Activated CD4-positive, alpha-beta memory T cell treated with anti-CD3 and anti-CD28 coated beads, Interleukin-2, amount 10 ng/mL, durations not matched to agents 7 days and 5 days (primary cell): ENCODE measurements around the gene GLI2. TPM values are rescaled to one million over a fixed set of nuclear protein-coding genes. Genes with fewer than 3 reads are reported as not detected.

Source experiments
- CTCF ChIA-PET: fragments of 350-600 bp; sonication (Branson Sonifier 250); formaldehyde crosslinking; loops from one replicate; lab custom pipeline; 2021; ENCODE audit warnings: antibody characterized with exemption, inconsistent platforms; lab: Charles Lee
- POLR2A ChIA-PET: fragments of 350-600 bp; sonication (Branson Sonifier 250); formaldehyde crosslinking; loops from one replicate; lab custom pipeline; 2021; ENCODE audit warnings: antibody characterized with exemption; lab: Charles Lee
- DNase-seq: peaks from one replicate; pipeline ENCODE4 v3.0.0-alpha.2; 2020
- H3K27ac Mint-ChIP-seq: one replicate; pipeline ENCODE4 v1.8.0; 2021; ENCODE audit warnings: mild to moderate bottlenecking, mixed read lengths
- H3K27me3 Mint-ChIP-seq: one replicate; pipeline ENCODE4 v1.8.0; 2021; ENCODE audit warnings: mixed read lengths
- H3K36me3 Mint-ChIP-seq: one replicate; pipeline ENCODE4 v1.8.0; 2021; ENCODE audit warnings: low read depth, mixed read lengths
- H3K4me1 Mint-ChIP-seq: one replicate; pipeline ENCODE4 v1.8.0; 2021; ENCODE audit warnings: mixed read lengths
- H3K4me3 Mint-ChIP-seq: one replicate; pipeline ENCODE4 v1.8.0; 2021; ENCODE audit warnings: mild to moderate bottlenecking, mixed read lengths
- H3K9me3 Mint-ChIP-seq: one replicate; pipeline ENCODE4 v1.8.0; 2021; ENCODE audit warnings: mixed read lengths
- total RNA-seq, 2 experiments: library from RNA; stranded (reverse); gene quantifications; one replicate each; pipeline ENCODE4 v1.2.3, GENCODE V29; 2021

Gene GLI2
- total RNA-seq, 2 experiments from 2014 or later, result 0.43 to 0.75 TPM

DNA sequence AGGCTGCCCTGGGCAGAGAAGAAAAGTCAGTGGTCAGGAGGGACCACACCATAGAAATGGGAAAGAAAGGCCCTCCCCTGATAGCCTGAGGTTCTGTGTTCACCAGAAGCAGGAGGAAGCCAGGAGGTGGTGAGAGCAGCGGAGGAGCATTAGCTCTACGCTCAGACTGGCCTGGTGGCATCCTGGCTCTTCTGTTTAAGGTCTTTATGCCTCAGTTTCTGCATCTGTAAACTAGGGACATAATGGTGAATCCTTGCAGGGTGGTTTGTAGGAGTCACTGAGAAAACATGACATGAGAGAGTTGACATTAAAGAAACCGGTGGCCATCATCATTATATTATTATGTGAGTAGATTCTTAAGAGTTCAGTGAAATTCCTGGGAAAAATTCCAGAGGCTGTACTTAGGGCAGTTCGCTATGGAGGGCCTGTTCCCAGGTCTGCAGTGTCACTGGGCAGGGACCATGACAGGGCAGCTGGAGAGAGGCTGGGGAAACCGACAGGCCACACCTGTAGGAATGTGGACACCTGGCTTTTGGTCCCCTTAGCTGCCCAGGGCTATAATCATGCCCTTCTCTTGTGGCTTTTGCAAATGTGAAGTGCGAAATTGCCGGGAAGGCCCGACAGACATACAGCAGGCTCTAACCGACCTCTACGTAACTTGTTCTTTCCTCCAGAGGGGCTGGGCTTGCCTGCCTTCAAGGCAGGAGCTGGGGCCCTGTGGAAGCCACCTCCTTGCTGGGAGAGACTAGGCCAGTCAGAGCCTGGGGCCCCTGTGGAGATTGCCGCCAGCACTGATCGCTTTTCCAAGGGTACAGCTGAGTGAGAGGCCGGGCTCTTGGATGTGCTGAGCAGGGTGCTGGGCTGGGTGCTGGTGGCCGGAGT lies 31.0 kb downstream of the GLI2 start:
- no peak for DNase-seq
- Mint-ChIP-seq H3K27ac (no peak overlapping the region), H3K27me3 (no peaks in the 10 kb centered on the region), H3K36me3 (no peaks in the 10 kb centered on the region), H3K4me3 (no peak overlapping the region), H3K4me1 (no peaks in the 10 kb centered on the region), H3K9me3 (no peaks in the 10 kb centered on the region)
- ChIA-PET CTCF (interaction anchor here (0.5 to 1.1 kb wide), 2 partner anchors 313 to 1465 kb away, joined by 3 read pairs; no protein-coding TSS in a partner anchor), POLR2A (no interaction called here)

- CTCF ChIA-PET, result interaction anchor here (0.5 kb wide), 1 partner anchor 1466 kb away, joined by 3 read pairs; no protein-coding TSS in a partner anchor
Measured at GRCh38 chr2:120767486-120768005, 31.9 kb downstream of the GLI2 start.

GRCh38 chr2:120768112-120769048 lies 32.7 kb downstream of the GLI2 start:
- Mint-ChIP-seq H3K27me3 (no peaks in the 10 kb centered on the region), H3K36me3 (no peaks in the 10 kb centered on the region), H3K9me3 (no peaks in the 10 kb centered on the region), H3K4me3 (no peak overlapping the region), H3K27ac (no peak overlapping the region), H3K4me1 (no peaks in the 10 kb centered on the region)
- ChIA-PET CTCF (interaction anchor here (0.7 kb wide), 1 partner anchor 231 kb away, joined by 3 read pairs; no protein-coding TSS in a partner anchor), POLR2A (no interaction called here)
- DNase-seq, result no peak

More at GRCh38 chr2:120767486-120768005, 31.9 kb downstream of the GLI2 start:
- no peak for DNase-seq
- POLR2A ChIA-PET, result no interaction called here
- no peaks in the 10 kb centered on the region for H3K36me3 Mint-ChIP-seq
- H3K4me1 Mint-ChIP-seq, result no peaks in the 10 kb centered on the region
- H3K27me3 Mint-ChIP-seq, result no peaks in the 10 kb centered on the region
- no peak overlapping the region for H3K4me3 Mint-ChIP-seq
- no peak overlapping the region for H3K27ac Mint-ChIP-seq
- H3K9me3 Mint-ChIP-seq, result no peaks in the 10 kb centered on the region

- CTCF ChIA-PET, result interaction anchor here (0.7 kb wide), 1 partner anchor 230 kb away, joined by 3 read pairs; no protein-coding TSS in a partner anchor
- POLR2A ChIA-PET, result no interaction called here
- H3K4me3 Mint-ChIP-seq, result no peak overlapping the region
- H3K4me1 Mint-ChIP-seq, result no peaks in the 10 kb centered on the region
- DNase-seq, result no peak
- H3K36me3 Mint-ChIP-seq, result no peaks in the 10 kb centered on the region
- no peaks in the 10 kb centered on the region for H3K9me3 Mint-ChIP-seq
- H3K27ac Mint-ChIP-seq, result no peak overlapping the region
- no peaks in the 10 kb centered on the region for H3K27me3 Mint-ChIP-seq
Measured at GRCh38 chr2:120769076-120769786, 33.6 kb downstream of the GLI2 start.

DNA sequence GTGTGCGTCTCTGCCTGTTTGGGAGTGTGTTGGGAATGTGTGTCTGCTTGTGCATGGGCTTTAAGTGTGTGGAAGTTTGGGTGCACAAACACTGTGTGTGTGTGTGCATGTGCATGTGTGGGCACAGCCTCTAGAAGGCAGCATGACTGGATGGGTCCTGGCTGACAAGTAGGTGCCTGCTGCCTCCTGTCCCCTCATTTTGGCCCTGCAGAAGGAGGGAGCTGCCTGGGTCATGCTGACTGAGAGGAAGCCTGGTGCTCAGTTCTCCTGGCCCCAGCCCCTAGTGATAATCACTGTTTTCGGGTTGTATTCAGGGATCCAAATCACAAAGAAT lies 34.1 kb downstream of the GLI2 start:
- Mint-ChIP-seq H3K27me3 (no peaks in the 10 kb centered on the region), H3K9me3 (no peaks in the 10 kb centered on the region), H3K27ac (no peak overlapping the region), H3K4me3 (no peak overlapping the region), H3K4me1 (no peaks in the 10 kb centered on the region), H3K36me3 (no peaks in the 10 kb centered on the region)
- CTCF ChIA-PET, result no interaction called here
- no peak for DNase-seq
- POLR2A ChIA-PET, result no interaction called here

- no peaks in the 10 kb centered on the region for H3K36me3 Mint-ChIP-seq
- no peak overlapping the region for H3K4me3 Mint-ChIP-seq
- no peaks in the 10 kb centered on the region for H3K9me3 Mint-ChIP-seq
- H3K27me3 Mint-ChIP-seq, result no peaks in the 10 kb centered on the region
- ChIA-PET POLR2A (no interaction called here), CTCF (no interaction called here)
- no peak for DNase-seq
- H3K27ac Mint-ChIP-seq, result no peak overlapping the region
- H3K4me1 Mint-ChIP-seq, result no peaks in the 10 kb centered on the region
Measured at GRCh38 chr2:120770176-120770575, 34.5 kb downstream of the GLI2 start.

DNA sequence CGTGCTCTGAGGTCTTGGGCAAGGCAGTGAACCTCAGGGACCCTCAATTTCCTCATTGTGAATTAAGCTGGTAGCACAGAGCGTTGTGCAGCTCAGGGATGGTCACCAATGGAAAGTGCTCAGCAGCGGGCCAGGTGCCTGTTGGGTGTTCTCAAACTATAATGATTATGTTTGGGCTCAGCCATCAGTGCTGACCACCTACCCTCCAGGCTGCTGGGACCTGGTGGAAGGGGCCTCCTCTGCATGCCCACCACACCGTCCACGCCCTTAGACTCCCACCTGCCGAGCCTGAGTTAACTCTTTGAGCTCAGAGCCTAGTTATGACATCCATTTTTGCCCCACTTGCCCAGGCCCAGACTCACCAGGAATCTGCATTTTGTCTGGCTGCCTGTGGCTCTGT lies 35.0 kb downstream of the GLI2 start:
- no peak for DNase-seq
- Mint-ChIP-seq H3K27ac (no peak overlapping the region), H3K36me3 (no peaks in the 10 kb centered on the region), H3K4me3 (no peak overlapping the region), H3K9me3 (no peaks in the 10 kb centered on the region), H3K4me1 (no peaks in the 10 kb centered on the region), H3K27me3 (no peaks in the 10 kb centered on the region)
- CTCF ChIA-PET, result no interaction called here
- POLR2A ChIA-PET, result no interaction called here

GRCh38 chr2:120771111-120771780 lies 35.6 kb downstream of the GLI2 start:
- no peak overlapping the region for H3K4me3 Mint-ChIP-seq
- POLR2A ChIA-PET, result no interaction called here
- H3K4me1 Mint-ChIP-seq, result no peaks in the 10 kb centered on the region
- no peak overlapping the region for H3K27ac Mint-ChIP-seq
- H3K36me3 Mint-ChIP-seq, result no peaks in the 10 kb centered on the region
- no peaks in the 10 kb centered on the region for H3K27me3 Mint-ChIP-seq
- CTCF ChIA-PET, result no interaction called here
- DNase-seq, result no peak
- no peaks in the 10 kb centered on the region for H3K9me3 Mint-ChIP-seq

- H3K27ac Mint-ChIP-seq, result no peak overlapping the region
- POLR2A ChIA-PET, result no interaction called here
- H3K9me3 Mint-ChIP-seq, result no peaks in the 10 kb centered on the region
- CTCF ChIA-PET, result no interaction called here
- no peaks in the 10 kb centered on the region for H3K4me1 Mint-ChIP-seq
- H3K4me3 Mint-ChIP-seq, result no peak overlapping the region
- no peaks in the 10 kb centered on the region for H3K27me3 Mint-ChIP-seq
- DNase-seq, result no peak
- no peaks in the 10 kb centered on the region for H3K36me3 Mint-ChIP-seq
Measured at GRCh38 chr2:120771781-120772208, 36.1 kb downstream of the GLI2 start.

- Mint-ChIP-seq H3K36me3 (no peaks in the 10 kb centered on the region), H3K4me1 (no peaks in the 10 kb centered on the region), H3K4me3 (no peak overlapping the region), H3K27me3 (no peaks in the 10 kb centered on the region), H3K27ac (no peak overlapping the region), H3K9me3 (no peaks in the 10 kb centered on the region)
- ChIA-PET POLR2A (no interaction called here), CTCF (no interaction called here)
- no peak for DNase-seq
Measured at GRCh38 chr2:120772261-120772660, 36.6 kb downstream of the GLI2 start.

DNA sequence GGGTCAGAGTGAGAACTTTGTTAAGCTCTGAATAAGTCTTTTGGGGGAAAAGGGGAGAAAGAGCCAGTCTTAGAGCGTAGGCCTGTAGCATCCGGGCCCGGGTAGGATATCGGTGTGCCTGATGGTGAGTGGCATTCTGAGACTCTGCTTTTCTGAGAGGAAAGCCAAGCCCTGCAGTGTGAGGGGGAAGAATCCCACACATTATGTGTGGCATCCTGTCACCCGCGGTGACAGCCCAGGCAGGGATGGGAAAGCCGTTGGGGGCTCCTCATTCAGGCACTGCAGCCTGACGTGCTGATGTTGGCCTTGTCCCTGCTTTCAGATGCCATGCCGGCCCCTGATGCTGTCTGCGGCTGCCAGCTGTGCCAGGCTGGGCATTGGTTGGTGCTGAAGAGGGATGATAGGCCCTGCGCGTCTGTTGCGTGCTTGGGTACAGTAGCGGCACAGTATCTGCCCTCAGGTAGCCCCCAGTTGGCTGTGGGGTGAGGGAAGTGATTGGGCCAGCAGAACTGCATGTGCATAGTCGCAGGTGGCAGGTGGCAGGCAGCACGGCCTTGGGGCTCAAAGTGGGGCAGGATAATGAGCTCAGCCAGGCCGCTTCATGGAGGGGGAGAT lies 37.6 kb downstream of the GLI2 start:
- no peak for DNase-seq
- Mint-ChIP-seq H3K36me3 (no peaks in the 10 kb centered on the region), H3K27ac (no peak overlapping the region), H3K9me3 (no peaks in the 10 kb centered on the region), H3K27me3 (no peaks in the 10 kb centered on the region), H3K4me1 (no peaks in the 10 kb centered on the region), H3K4me3 (no peak overlapping the region)
- ChIA-PET POLR2A (no interaction called here), CTCF (no interaction called here)
